HG02642 (cell line): ENCODE results near the gene GLT6D1.

Source experiments
- ATAC-seq: cut with Tn5 transposase; IDR thresholded peaks from one replicate; pipeline ENCODE4 v1.9.1; 2021; ENCODE audit warnings: mild to moderate bottlenecking; ENCODE audit not compliant: unreplicated experiment, poor library complexity

Gene GLT6D1

DNA sequence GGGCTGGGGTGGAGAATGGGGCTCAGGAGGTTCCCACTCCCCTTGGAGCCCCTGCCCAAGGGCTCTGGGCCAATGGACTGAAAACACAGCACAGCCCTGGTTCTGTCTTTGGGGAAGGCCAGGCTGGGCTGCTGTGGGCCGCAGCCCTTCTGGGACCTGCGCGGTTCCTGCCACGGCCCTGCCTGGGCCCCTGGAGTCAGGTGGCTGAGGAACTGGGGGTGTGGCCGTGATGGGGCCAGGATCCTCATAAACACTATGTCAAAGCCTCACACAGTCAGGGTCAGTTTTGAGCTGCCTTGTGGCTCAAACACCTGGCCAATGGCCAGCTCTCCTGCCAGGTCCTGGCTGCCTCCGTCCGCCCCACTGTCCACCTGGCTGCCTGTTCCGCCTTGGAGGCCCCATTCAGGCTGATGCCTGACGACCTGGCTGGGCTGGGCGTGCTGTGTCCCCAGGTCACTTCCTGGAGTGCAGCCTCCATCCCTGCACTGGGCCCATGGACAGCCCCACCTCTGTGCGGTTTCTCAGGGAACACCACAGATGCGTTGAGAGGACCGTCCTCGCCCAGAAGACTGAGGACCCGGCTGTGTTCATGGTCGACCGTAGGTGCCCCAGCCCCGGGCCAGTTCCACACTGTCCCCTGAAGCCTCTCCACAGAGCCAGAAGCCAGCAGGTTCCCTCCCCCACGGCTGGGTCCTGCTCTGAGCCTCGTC lies 50.3 kb downstream of the GLT6D1 start:
- no peak for ATAC-seq

- ATAC-seq = no peak
These were observed 51.0 kb downstream of the GLT6D1 start for GRCh38 chr9:135588371-135588770.

- no peak for ATAC-seq
These were observed 51.7 kb downstream of the GLT6D1 start for GRCh38 chr9:135587658-135588057.

- ATAC-seq = no peak
These were observed 52.7 kb downstream of the GLT6D1 start for GRCh38 chr9:135586601-135587109.

DNA sequence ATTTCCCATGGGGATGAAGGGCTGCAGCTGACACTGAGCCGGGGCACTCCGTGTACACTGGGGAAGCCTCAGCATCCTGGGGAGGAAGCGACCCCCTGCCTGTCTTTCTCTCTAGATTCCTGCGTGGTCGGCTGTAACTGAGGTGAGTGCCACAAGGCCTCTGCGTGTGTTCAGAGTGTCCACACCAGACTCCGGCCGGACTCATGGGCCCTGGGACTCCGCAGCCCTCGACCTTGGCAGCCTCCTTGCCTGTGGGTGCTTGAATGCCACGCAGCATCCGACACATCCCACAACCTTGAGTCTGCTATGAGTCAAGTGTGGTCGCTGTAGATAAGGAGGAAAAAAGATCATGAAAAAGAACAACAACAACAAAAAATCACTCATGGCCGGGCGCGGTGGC lies 54.4 kb downstream of the GLT6D1 start:
- no peak for ATAC-seq

- no peak for ATAC-seq
These were observed 55.0 kb downstream of the GLT6D1 start for GRCh38 chr9:135584371-135584770.

GRCh38 chr9:135583688-135584011 lies 55.7 kb downstream of the GLT6D1 start:
- ATAC-seq = no peak

GRCh38 chr9:135582966-135583687 lies 56.2 kb downstream of the GLT6D1 start:
- no peak for ATAC-seq

DNA sequence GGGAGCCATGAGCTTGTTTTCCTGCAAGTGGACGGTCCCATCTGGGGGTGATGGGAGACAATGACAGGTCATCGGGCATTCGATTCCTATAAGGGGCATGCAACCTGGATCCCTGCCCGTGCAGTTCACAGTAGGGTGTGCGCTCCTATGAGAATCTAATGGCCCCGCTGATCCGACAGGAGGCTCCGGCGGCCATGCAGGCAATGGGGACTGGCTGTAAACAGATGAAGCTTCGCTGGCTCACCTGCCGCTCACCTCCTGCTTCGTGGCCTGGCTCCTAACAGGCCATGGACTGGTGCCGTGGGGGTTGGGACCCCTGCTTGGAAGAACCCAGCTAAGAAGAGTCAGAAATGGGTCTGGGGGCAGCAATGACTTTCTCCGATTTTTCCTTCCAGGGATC lies 56.8 kb downstream of the GLT6D1 start:
- ATAC-seq = no peak

DNA sequence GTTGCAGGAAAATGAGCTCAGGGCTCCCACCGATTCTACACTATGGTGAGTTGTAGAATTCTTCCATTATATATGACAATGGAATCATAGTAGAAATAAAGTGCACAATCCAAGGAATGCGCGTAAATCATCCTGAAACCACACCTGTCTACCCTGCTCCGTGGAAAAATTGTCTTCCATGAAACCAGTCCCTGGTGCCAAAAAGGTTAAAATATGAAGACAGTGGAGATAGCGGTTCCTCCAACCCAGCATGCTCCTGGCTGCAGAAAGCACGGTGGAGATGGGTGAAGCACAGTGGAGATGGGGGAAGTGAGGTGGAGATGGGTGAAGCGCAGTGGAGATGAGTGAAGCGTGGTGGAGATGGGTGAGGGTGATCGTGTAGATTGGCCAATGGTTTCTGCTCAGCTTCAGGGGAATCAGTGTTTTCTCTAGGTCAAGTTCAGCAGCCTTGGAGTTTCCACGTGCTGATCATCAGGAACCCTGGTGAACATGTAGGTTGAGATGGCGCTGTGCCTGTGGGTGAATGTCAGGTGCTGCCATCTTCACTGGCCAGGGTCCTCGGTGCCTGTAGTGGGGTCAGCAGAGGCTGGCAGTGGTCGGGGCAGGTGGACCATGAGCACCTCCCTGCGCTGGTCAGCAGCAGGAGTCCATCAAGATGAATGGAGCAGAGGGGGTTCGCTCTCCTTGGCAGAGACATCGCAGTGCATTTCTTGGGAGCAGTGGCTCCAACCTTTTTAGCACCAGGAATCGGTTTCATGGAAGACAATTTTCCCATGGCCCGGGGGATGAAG lies 57.5 kb downstream of the GLT6D1 start:
- ATAC-seq = no peak

DNA sequence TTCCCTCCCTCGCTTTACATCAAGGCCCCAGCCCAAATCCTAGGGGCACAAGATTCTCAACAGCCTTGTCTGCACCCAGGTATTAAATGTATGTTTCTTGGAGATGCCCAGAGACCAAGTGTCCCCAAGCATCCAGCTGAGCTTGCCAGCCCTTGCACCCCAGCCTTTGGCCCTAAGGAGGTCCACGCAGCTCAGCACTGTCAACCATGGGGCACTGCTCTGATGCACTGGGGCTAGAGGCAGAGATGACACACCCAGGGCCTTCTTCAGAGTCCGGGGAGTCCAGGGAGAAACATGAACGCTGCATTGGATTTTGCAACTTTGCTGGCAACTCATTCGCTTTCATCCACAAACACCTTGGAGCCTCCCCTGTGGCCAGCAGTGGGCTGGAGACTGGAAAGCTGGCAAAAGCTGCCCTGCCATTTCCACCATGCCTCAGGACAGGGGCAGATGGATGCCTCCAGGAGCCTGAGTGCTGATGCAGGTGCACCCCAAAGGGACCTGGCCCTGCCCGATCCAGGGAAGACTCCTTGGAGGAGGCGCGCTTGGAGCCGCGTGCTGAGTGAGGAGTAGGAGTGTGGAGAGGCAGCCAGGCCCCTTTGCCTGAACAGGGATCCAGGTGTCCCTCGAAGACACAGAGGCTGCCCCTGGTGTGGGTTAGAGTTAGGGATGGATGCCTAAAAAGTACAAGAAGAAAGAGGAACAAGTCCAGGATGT lies 58.5 kb downstream of the GLT6D1 start:
- ATAC-seq = no peak

GRCh38 chr9:135579889-135580660 lies 59.3 kb downstream of the GLT6D1 start:
- no peak for ATAC-seq

DNA sequence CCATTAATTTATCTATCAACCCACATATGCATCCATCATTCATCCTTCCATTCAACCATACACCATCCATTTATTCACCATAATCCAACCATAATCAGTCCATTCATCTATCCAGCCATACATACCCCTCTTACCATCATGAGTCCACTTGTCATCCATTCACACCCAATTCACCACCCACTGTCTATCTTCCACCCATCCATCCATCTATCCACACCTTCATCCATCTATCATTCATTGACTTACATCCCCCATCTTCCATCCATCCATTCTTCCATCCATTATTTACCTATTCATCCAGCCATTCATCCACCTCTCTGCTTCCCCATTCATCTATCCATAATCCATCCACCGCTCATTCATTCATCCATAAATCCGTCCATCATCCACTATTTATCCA lies 60.0 kb downstream of the GLT6D1 start:
- ATAC-seq = no peak

- no peak for ATAC-seq
These were observed 62.1 kb downstream of the GLT6D1 start for GRCh38 chr9:135577256-135577655.

- ATAC-seq = no peak
These were observed 63.2 kb downstream of the GLT6D1 start for GRCh38 chr9:135575995-135576631.

GRCh38 chr9:135574943-135575342 lies 64.4 kb downstream of the GLT6D1 start:
- no peak for ATAC-seq

DNA sequence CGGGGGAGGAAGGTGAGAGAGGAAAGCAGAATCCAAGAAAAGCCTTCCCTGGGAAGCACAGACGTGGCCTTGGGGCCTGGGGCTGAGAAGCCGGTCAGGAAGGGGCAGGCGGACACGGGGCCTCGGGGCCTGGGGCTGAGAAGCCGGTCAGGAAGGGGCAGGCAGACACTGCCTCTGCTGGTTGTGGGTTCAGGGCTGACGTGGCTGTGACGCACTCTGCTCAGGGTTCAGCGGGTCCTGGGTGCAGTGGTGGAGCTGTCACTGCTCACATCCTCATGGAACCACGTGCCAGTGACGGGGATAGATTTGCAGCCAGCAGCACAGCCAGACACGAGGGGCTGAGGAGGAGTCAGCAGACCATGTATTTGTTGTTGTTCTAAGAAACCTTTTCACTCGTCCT lies 65.0 kb downstream of the GLT6D1 start:
- ATAC-seq = no peak
